MCF 10A (cell line): ENCODE results near the gene ATP6V0A1. TPM values are rescaled to one million over a fixed set of nuclear protein-coding genes. Genes with fewer than 3 reads are reported as not detected.
"Not testable (repeated sequence)": the region's sequence is repeated elsewhere in the genome, so short reads cannot be mapped to it uniquely, and the experiment has no call there.

Experiments used
- BruUV-seq: library from RNA; stranded (reverse); fragments of 400-500 nt; replicated peaks from 2 replicates; lab custom pipeline; 2021; lab: Mats Ljungman, UMichigan
- CTCF ChIA-PET: fragments of 300-600 bp; sonication (Branson Sonifier 250); formaldehyde crosslinking; extraction: SDS; loops from one replicate; lab custom pipeline; 2021; ENCODE audit warnings: antibody characterized with exemption, inconsistent platforms; lab: Yijun Ruan, JAX
- POLR2A ChIA-PET: fragments of 300-600, 350-650 bp; sonication (Branson Sonifier 250); formaldehyde crosslinking; extraction: SDS; loops from one replicate; lab custom pipeline; 2020; ENCODE audit warnings: antibody characterized with exemption, inconsistent platforms; lab: Yijun Ruan, JAX
- DNase-seq: peaks from one replicate; pipeline ENCODE4 v3.0.0-alpha.2; 2018; ENCODE audit not compliant: unreplicated experiment
- H3K27ac Mint-ChIP-seq: one replicate; pipeline ENCODE4 v1.8.0; 2022; ENCODE audit warnings: mild to moderate bottlenecking, low read depth, mixed read lengths; ENCODE audit not compliant: unreplicated experiment
- H3K27me3 Mint-ChIP-seq: one replicate; pipeline ENCODE4 v1.8.0; 2022; ENCODE audit warnings: mixed read lengths; ENCODE audit not compliant: insufficient read depth, unreplicated experiment
- H3K36me3 Mint-ChIP-seq: one replicate; pipeline ENCODE4 v1.8.0; 2022; ENCODE audit warnings: mild to moderate bottlenecking, moderate library complexity, mixed read lengths; ENCODE audit not compliant: insufficient read depth, unreplicated experiment
- H3K4me1 Mint-ChIP-seq: one replicate; pipeline ENCODE4 v1.8.0; 2022; ENCODE audit warnings: mixed read lengths; ENCODE audit not compliant: insufficient read depth, unreplicated experiment
- H3K4me3 Mint-ChIP-seq: one replicate; pipeline ENCODE4 v1.8.0; 2022; ENCODE audit warnings: mild to moderate bottlenecking, moderate library complexity, mixed read lengths; ENCODE audit not compliant: unreplicated experiment
- H3K9me3 Mint-ChIP-seq: one replicate; pipeline ENCODE4 v1.8.0; 2022; ENCODE audit warnings: mixed read lengths; ENCODE audit not compliant: unreplicated experiment
- intact Hi-C: fragments of 100-400 bp; cut with micrococcal nuclease; formaldehyde crosslinking; loops from 2 replicates; pipeline ENCODE4 v1.14.1; 2022
- total RNA-seq: library from RNA; stranded (reverse); gene quantifications from 2 replicates; pipeline ENCODE4 v1.2.3, GENCODE V29; 2022
- TF ChIP-seq, protein P1 (sequence below): fragments of 200-600 bp; IDR thresholded peaks from one replicate; pipeline ENCODE4 v1.8.0; 2022; ENCODE audit warnings: antibody characterized with exemption, mild to moderate bottlenecking; ENCODE audit not compliant: unreplicated experiment

ATP6V0A1 gene
- total RNA-seq, 1 experiment from 2014 or later, result 56.0 TPM

DNA sequence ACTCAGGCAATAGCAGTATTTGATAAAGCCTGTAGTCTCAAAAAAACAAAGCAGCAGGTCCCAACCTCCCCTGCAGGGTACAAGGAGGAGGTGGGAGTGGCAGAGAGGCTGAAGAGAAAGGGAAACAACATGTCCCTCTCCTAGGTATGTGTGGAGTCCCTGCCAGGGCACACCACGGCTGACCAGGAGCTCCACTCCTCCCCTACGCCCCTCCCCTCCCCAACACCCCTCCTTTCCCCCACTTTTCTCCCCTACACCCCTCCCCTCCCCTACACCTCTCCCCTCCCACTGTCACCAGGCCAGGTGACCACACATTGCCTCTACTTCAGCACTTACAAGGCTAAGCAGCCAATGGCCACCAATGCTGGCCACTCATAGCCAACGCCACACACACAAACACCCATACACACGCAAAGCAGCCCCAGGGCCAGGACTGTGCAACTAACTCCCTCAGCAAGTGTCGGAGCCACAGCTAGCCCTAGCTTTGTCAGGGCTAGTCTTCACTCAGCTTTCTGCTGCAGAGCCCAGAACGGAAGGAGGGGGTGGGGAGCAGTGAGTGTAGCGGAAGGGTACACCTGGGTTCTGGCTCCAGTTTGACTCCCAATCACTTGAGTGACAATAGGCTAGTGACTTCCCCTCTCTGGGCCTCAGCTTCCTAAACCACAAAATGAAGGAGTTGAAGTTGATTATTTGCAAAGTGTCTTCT, 43.8 kb upstream of the ATP6V0A1 start:
- BruUV-seq, result no TSS peak
- Mint-ChIP-seq H3K4me1 (peaks cover 42% of the 10 kb centered on the region), H3K27ac (peak overlapping the region; percentile 77), H3K36me3 (peaks cover 23% of the 10 kb centered on the region), H3K27me3 (no peaks in the 10 kb centered on the region), H3K4me3 (no peak overlapping the region), H3K9me3 (no peaks in the 10 kb centered on the region)
- DNase-seq, result no peak
- intact Hi-C loops, result no loop called here
- TF ChIP-seq, protein P1, sequence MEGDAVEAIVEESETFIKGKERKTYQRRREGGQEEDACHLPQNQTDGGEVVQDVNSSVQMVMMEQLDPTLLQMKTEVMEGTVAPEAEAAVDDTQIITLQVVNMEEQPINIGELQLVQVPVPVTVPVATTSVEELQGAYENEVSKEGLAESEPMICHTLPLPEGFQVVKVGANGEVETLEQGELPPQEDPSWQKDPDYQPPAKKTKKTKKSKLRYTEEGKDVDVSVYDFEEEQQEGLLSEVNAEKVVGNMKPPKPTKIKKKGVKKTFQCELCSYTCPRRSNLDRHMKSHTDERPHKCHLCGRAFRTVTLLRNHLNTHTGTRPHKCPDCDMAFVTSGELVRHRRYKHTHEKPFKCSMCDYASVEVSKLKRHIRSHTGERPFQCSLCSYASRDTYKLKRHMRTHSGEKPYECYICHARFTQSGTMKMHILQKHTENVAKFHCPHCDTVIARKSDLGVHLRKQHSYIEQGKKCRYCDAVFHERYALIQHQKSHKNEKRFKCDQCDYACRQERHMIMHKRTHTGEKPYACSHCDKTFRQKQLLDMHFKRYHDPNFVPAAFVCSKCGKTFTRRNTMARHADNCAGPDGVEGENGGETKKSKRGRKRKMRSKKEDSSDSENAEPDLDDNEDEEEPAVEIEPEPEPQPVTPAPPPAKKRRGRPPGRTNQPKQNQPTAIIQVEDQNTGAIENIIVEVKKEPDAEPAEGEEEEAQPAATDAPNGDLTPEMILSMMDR, result no peak
- ChIA-PET POLR2A (interaction anchor here (1.0 kb wide), 1 partner anchor 8 kb away, joined by 4 read pairs; the partner anchor contains the start of gene CAVIN1), CTCF (interaction anchor here (0.6 to 1.2 kb wide), 4 partner anchors 8 to 69 kb away, joined by 3 to 6 read pairs (median 4); partner anchors contain the start of gene CAVIN1)

GRCh38 chr17:42417981-42418380, 40.7 kb upstream of the ATP6V0A1 start:
- H3K27me3 Mint-ChIP-seq, DNase-seq, BruUV-seq, intact Hi-C loops, H3K27ac Mint-ChIP-seq, H3K4me3 Mint-ChIP-seq, H3K9me3 Mint-ChIP-seq: not testable (repeated sequence)
- Mint-ChIP-seq H3K36me3 (peaks cover 19% of the 10 kb centered on the region), H3K4me1 (peaks cover 38% of the 10 kb centered on the region)
- POLR2A ChIA-PET, result interaction anchor here (0.6 to 10.2 kb wide), 2 partner anchors 8 to 349 kb away, joined by 3 to 273 read pairs; no protein-coding TSS in a partner anchor
- CTCF ChIA-PET, result interaction anchor here (1.2 kb wide), 1 partner anchor 12 kb away, joined by 7 read pairs; no protein-coding TSS in a partner anchor

DNA sequence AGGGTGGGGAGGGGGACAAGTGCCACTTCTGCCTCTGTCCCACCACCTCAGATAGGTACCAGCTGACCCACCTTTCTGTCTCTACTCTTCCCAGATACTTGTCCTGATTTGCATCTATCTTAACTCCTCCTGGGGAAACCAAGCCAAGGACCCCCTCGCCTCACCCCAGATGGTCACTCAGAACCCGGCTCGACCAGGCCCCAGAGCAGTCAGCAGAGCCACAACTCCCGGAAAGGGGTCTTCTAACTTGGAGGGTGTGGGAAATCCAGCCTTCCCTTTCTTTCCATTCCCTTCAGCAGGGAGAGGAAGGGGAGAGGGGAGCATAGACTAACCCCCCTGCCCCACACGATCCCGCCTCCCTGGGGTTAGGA, 37.6 kb upstream of the ATP6V0A1 start:
- no TSS peak for BruUV-seq
- Mint-ChIP-seq H3K27me3 (no peaks in the 10 kb centered on the region), H3K36me3 (peaks cover 13% of the 10 kb centered on the region), H3K4me3 (peak overlapping the region; percentile 96), H3K27ac (peak overlapping the region; percentile 88), H3K9me3 (no peaks in the 10 kb centered on the region), H3K4me1 (peaks cover 23% of the 10 kb centered on the region)
- ChIA-PET CTCF (interaction anchor here (1.0 to 3.5 kb wide), 3 partner anchors 12 to 98 kb away, joined by 4 to 18 read pairs (median 5); no protein-coding TSS in a partner anchor), POLR2A (interaction anchor here (0.6 to 10.2 kb wide), 11 partner anchors 11 to 133 kb away, joined by 3 to 273 read pairs (median 3); partner anchors contain the start of gene STAT3)
- TF ChIP-seq, protein P1, result no peak
- no peak for DNase-seq
- intact Hi-C loops, result loop anchor here (5.0 kb wide), 2 partner anchors 34 to 99 kb away; partner anchors contain the start of gene STAT3

DNA sequence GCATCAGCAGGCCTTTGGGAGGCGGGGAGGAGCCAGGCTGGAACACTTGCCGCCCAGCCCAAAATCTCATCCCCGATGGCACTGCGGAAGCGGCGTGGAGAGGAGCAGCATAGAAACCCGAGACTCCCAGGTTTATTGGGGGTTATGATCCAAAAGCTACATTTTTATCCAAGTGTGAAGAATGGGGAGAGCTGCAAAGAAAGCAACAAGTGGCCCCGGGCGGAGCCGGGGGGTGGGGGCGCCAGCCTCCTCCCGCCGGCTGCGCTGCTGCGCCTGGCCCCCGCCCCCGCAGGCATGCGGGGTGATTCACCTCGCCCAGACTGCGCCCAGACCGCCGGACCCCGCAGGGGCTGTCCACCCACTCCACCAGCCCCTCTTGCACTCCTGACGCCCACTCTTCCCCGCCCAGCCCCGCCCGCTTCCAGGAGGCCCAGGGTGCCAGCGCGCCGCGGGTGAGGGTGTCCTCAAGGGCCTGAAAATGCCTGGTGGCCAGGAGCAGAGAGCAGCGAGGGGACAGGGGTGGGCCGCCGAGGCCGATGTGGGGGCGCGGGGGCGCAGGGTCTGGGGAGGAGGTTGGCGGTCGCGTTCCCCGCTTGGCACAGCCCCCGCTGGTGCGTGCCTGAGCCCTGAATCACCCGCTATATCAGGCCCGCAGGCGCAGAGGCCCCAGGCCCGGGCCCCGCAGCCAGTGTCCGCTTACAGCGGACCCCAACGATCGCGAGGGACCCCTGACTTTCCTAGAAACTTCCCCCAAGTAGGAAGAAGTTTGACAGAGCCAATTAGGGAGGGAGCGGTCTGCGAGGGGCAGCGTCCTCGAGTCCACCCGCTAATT, 37.0 kb upstream of the ATP6V0A1 start:
- no TSS peak for BruUV-seq
- peak overlapping the region; percentile 88 for H3K27ac Mint-ChIP-seq
- peak; percentile 57 for DNase-seq
- intact Hi-C loops, result loop anchor here (5.0 kb wide), 2 partner anchors 34 to 99 kb away; partner anchors contain the start of gene STAT3
- ChIA-PET CTCF (interaction anchor here (0.6 to 3.5 kb wide), 8 partner anchors 13 to 100 kb away, joined by 3 to 18 read pairs (median 6); no protein-coding TSS in a partner anchor), POLR2A (interaction anchor here (0.6 to 10.2 kb wide), 22 partner anchors 11 to 455 kb away, joined by 3 to 273 read pairs (median 12); partner anchors contain the start of genes CNP, NAGLU and STAT3)
- H3K9me3 Mint-ChIP-seq, result no peaks in the 10 kb centered on the region
- no peaks in the 10 kb centered on the region for H3K27me3 Mint-ChIP-seq
- TF ChIP-seq, protein P1, result no peak
- peaks cover 13% of the 10 kb centered on the region for H3K36me3 Mint-ChIP-seq
- peak overlapping the region; percentile 96 for H3K4me3 Mint-ChIP-seq
- peaks cover 20% of the 10 kb centered on the region for H3K4me1 Mint-ChIP-seq
